Trophoblast cell (in vitro differentiated cells and primary cell): ENCODE measurements around the gene XKR7.

Experiments used
- DNase-seq, 2 donors: peaks; one replicate each; pipeline ENCODE4 v3.0.0-alpha.2; 2016
- H2AFZ ChIP-seq: 2 replicates; pipeline ENCODE4 v1.6.1; 2013; ENCODE audit warnings: low read length, moderate library complexity, mild to moderate bottlenecking; ENCODE audit not compliant: insufficient read depth, poor library complexity
- H2AK5ac ChIP-seq: 2 replicates; pipeline ENCODE4 v1.6.1; 2013; ENCODE audit warnings: mild to moderate bottlenecking, low read length
- H2BK120ac ChIP-seq: 2 replicates; pipeline ENCODE4 v1.6.1; 2013; ENCODE audit warnings: low read length, mild to moderate bottlenecking, moderate library complexity; ENCODE audit not compliant: insufficient read depth, poor library complexity
- H2BK12ac ChIP-seq: 2 replicates; pipeline ENCODE4 v1.6.1; 2013; ENCODE audit warnings: mild to moderate bottlenecking, low read length, moderate library complexity
- H2BK5ac ChIP-seq: 2 replicates; pipeline ENCODE4 v1.6.1; 2013; ENCODE audit warnings: low read length, low read depth, moderate library complexity, mild to moderate bottlenecking; ENCODE audit not compliant: poor library complexity
- H3K14ac ChIP-seq: 2 replicates; pipeline ENCODE4 v1.6.1; 2013; ENCODE audit warnings: mild to moderate bottlenecking, low read length
- H3K18ac ChIP-seq: 2 replicates; pipeline ENCODE4 v1.6.1; 2013; ENCODE audit warnings: mild to moderate bottlenecking, low read length
- H3K23ac ChIP-seq: 2 replicates; pipeline ENCODE4 v1.6.1; 2013; ENCODE audit warnings: low read length
- H3K27ac ChIP-seq: 2 replicates; pipeline ENCODE4 v1.5.1; 2013; ENCODE audit warnings: low read depth, mild to moderate bottlenecking, inconsistent platforms, low read length, moderate library complexity
- H3K27me3 ChIP-seq: 2 replicates; pipeline ENCODE4 v1.6.1; 2013; ENCODE audit warnings: inconsistent platforms, mild to moderate bottlenecking, low read length, moderate library complexity; ENCODE audit not compliant: insufficient read depth
- H3K36me3 ChIP-seq, 2 experiments: 1 replicate in 1 of 2; 2 replicates in 1 of 2; pipeline ENCODE4 v1.6.1; 2013; ENCODE audit warnings: low read length in 2 of 2, mild to moderate bottlenecking in 2 of 2, moderate library complexity in 1 of 2; ENCODE audit not compliant: insufficient read depth in 2 of 2, control insufficient read depth in 1 of 2
- H3K4ac ChIP-seq: 2 replicates; pipeline ENCODE4 v1.6.1; 2013; ENCODE audit warnings: low read depth, mild to moderate bottlenecking, low read length, moderate library complexity
- H3K4me1 ChIP-seq, 2 experiments: 1 replicate in 1 of 2; 2 replicates in 1 of 2; pipeline ENCODE4 v1.6.1; 2013; ENCODE audit warnings: low read length in 2 of 2, mild to moderate bottlenecking in 2 of 2, moderate library complexity in 1 of 2; ENCODE audit not compliant: insufficient read depth in 2 of 2, control insufficient read depth in 1 of 2
- H3K4me2 ChIP-seq: 2 replicates; pipeline ENCODE4 v1.6.1; 2013; ENCODE audit warnings: inconsistent platforms, mild to moderate bottlenecking, low read length, moderate library complexity
- H3K4me3 ChIP-seq: 2 replicates; pipeline ENCODE4 v1.5.1; 2013; ENCODE audit warnings: mild to moderate bottlenecking, low read depth, low read length, inconsistent platforms
- H3K79me1 ChIP-seq: one replicate; pipeline ENCODE4 v1.6.1; 2013; ENCODE audit warnings: low read length
- H3K79me2 ChIP-seq: 2 replicates; pipeline ENCODE4 v1.6.1; 2013; ENCODE audit warnings: low read length, mild to moderate bottlenecking; ENCODE audit not compliant: control insufficient read depth, insufficient read depth, poor library complexity
- H3K9ac ChIP-seq: 2 replicates; pipeline ENCODE4 v1.6.1; 2013; ENCODE audit warnings: mild to moderate bottlenecking, low read length
- H3K9me3 ChIP-seq: 2 replicates; pipeline ENCODE4 v1.6.1; 2013; ENCODE audit warnings: low read depth, mild to moderate bottlenecking, control low read depth, inconsistent platforms, low read length; ENCODE audit not compliant: insufficient read depth
- H4K12ac ChIP-seq: 2 replicates; pipeline ENCODE4 v1.6.1; 2013; ENCODE audit warnings: low read depth, mild to moderate bottlenecking, low read length, moderate library complexity
- H4K8ac ChIP-seq: 2 replicates; pipeline ENCODE4 v1.6.1; 2013; ENCODE audit warnings: low read depth, mild to moderate bottlenecking, low read length, moderate library complexity
- H4K91ac ChIP-seq: one replicate; pipeline ENCODE4 v1.6.1; 2013; ENCODE audit warnings: low read depth, mild to moderate bottlenecking, low read length, moderate library complexity
- WGBS: extraction: QIAGEN DNeasy Blood & Tissue Kit; methylation state at CpG from one replicate; pipeline ENCODE4 v1.1.7; 2013; ENCODE audit warnings: missing lambda C conversion rate; ENCODE audit not compliant: insufficient read length, insufficient coverage; ENCODE audit errors: extremely low coverage; 5-methylcytosine and 5-hydroxymethylcytosine counted together

Gene XKR7

DNA sequence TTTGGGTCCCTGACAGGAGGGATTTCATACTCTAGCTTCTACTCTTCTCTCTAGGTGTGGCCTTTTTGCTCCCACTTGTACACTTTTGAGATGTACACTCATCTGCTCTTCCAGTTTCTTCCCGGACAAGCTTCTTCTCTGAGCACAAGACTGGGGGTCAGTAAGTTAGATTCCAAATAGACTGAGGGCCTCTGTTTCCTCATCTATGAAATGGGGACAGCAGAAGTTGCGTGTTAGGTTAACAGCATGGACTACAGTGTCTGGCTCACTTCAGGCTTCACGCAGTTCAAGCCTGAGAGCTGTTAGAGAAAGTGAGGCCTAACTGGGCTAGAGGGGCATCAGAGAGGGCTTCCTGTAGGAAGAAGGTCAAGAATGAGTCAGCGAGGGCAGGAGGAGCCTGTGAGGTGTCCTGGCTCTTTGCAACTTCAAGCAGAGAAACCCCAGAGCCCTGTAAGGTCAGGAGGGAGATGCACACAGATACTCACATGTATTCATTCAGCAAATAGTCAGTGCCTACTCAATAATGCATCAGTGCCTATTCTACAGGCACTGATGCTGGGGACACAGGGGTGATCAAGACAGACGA lies 20.6 kb downstream of the XKR7 start:
- Histone ChIP-seq H3K14ac (no peak overlapping the region), H3K4me1 (peaks cover 0 to 5% of the 10 kb centered on the region in 2 experiments), H3K79me1 (no peaks in the 10 kb centered on the region), H4K12ac (no peak overlapping the region), H2AK5ac (no peak overlapping the region), H4K91ac (no peak overlapping the region), H3K18ac (no peak overlapping the region), H3K79me2 (no peaks in the 10 kb centered on the region), H2BK12ac (no peak overlapping the region), H2BK5ac (no peak overlapping the region), H3K27me3 (peaks cover under 1% of the 10 kb centered on the region), H3K9me3 (no peaks in the 10 kb centered on the region), H3K9ac (no peak overlapping the region), H3K36me3 (no peaks in the 10 kb centered on the region), H3K27ac (no peak overlapping the region), H2AFZ (no peak overlapping the region), H3K4me3 (no peak overlapping the region), H3K4me2 (no peak overlapping the region), H3K23ac (no peak overlapping the region), H3K4ac (no peak overlapping the region), H2BK120ac (no peak overlapping the region), H4K8ac (no peak overlapping the region)
- no peak for DNase-seq
- no CpG with 5 or more reads among the region's 5 CpGs for WGBS

GRCh38 chr20:31989030-31989645 lies 21.2 kb downstream of the XKR7 start:
- no peak overlapping the region for H2BK120ac ChIP-seq
- no peaks in the 10 kb centered on the region for H3K79me1 ChIP-seq
- H3K79me2 ChIP-seq = no peaks in the 10 kb centered on the region
- peak; percentile 61 to 76 for DNase-seq
- H2BK12ac ChIP-seq = no peak overlapping the region
- H3K36me3 ChIP-seq = no peaks in the 10 kb centered on the region
- H3K4me1 ChIP-seq = peaks cover 0 to 5% of the 10 kb centered on the region in 2 experiments
- H3K9me3 ChIP-seq = no peaks in the 10 kb centered on the region
- H3K4me2 ChIP-seq = no peak overlapping the region
- no peak overlapping the region for H2BK5ac ChIP-seq
- H3K4ac ChIP-seq = no peak overlapping the region
- peaks cover 7% of the 10 kb centered on the region for H3K27me3 ChIP-seq
- H3K4me3 ChIP-seq = no peak overlapping the region
- H3K23ac ChIP-seq = no peak overlapping the region
- whole genome bisulfite sequencing = 100% methylated on average over 1 of the region's 8 CpGs
- H3K9ac ChIP-seq = no peak overlapping the region
- no peak overlapping the region for H3K27ac ChIP-seq
- no peak overlapping the region for H2AFZ ChIP-seq
- H4K12ac ChIP-seq = no peak overlapping the region
- H4K91ac ChIP-seq = no peak overlapping the region
- H2AK5ac ChIP-seq = no peak overlapping the region
- H4K8ac ChIP-seq = no peak overlapping the region
- no peak overlapping the region for H3K14ac ChIP-seq
- H3K18ac ChIP-seq = no peak overlapping the region

- no peaks in the 10 kb centered on the region for H3K79me2 ChIP-seq
- no peak overlapping the region for H4K91ac ChIP-seq
- H3K9me3 ChIP-seq = no peaks in the 10 kb centered on the region
- no peak overlapping the region for H4K8ac ChIP-seq
- peaks cover 0 to 5% of the 10 kb centered on the region in 2 experiments for H3K4me1 ChIP-seq
- no peak overlapping the region for H2AK5ac ChIP-seq
- H3K79me1 ChIP-seq = no peaks in the 10 kb centered on the region
- WGBS = no CpG with 5 or more reads among the region's 6 CpGs
- no peak overlapping the region for H3K14ac ChIP-seq
- no peak overlapping the region for H4K12ac ChIP-seq
- no peaks in the 10 kb centered on the region for H3K36me3 ChIP-seq
- H2BK5ac ChIP-seq = no peak overlapping the region
- H2AFZ ChIP-seq = no peak overlapping the region
- H2BK12ac ChIP-seq = no peak overlapping the region
- H3K4ac ChIP-seq = no peak overlapping the region
- no peak overlapping the region for H3K27ac ChIP-seq
- H2BK120ac ChIP-seq = no peak overlapping the region
- no peak overlapping the region for H3K23ac ChIP-seq
- H3K4me2 ChIP-seq = no peak overlapping the region
- DNase-seq = no peak
- peaks cover 23% of the 10 kb centered on the region for H3K27me3 ChIP-seq
- no peak overlapping the region for H3K4me3 ChIP-seq
- no peak overlapping the region for H3K18ac ChIP-seq
- no peak overlapping the region for H3K9ac ChIP-seq
Measured at GRCh38 chr20:31990641-31991338, 22.8 kb downstream of the XKR7 start.

DNA sequence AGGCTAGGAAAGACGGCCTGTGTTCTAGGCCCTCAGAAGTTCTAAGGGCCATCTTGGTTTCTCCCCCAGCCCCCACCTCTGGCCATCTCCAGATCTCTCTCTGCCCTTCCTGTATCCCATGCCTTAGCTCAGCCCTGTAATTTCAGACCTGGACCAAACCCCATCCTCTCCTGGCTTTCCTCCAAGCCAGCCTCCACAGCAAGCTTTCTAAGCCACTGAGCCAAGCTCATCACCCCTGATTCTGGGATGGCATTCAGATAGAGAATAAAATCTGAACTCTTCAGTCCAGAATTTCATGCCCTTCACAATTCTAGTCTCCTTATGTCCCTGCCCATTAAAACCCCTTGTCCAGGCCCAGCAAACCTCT lies 23.4 kb downstream of the XKR7 start:
- no peak overlapping the region for H4K8ac ChIP-seq

More for the DNA sequence above, 23.4 kb downstream of the XKR7 start:
- Histone ChIP-seq H3K4me2 (no peak overlapping the region), H3K9me3 (no peaks in the 10 kb centered on the region), H2BK120ac (no peak overlapping the region), H2AK5ac (no peak overlapping the region), H2AFZ (no peak overlapping the region), H3K36me3 (no peaks in the 10 kb centered on the region), H3K4me1 (peaks cover 0 to 5% of the 10 kb centered on the region in 2 experiments), H3K27me3 (peaks cover 23% of the 10 kb centered on the region), H3K27ac (no peak overlapping the region), H3K14ac (no peak overlapping the region), H3K23ac (no peak overlapping the region), H3K4me3 (no peak overlapping the region), H3K79me2 (no peaks in the 10 kb centered on the region), H3K9ac (no peak overlapping the region), H4K12ac (no peak overlapping the region), H3K79me1 (no peaks in the 10 kb centered on the region), H3K4ac (no peak overlapping the region), H4K91ac (no peak overlapping the region), H2BK5ac (no peak overlapping the region), H2BK12ac (no peak overlapping the region), H3K18ac (no peak overlapping the region)
- DNase-seq = no peak
- no CpG with 5 or more reads among the region's 1 CpG for WGBS
